Fibroblast of mammary gland (primary cell): ENCODE measurements around the gene SSTR5.

Experiments used
- DNase-seq: peaks from one replicate; pipeline ENCODE4 v3.0.0-alpha.2; 2010; ENCODE audit warnings: low read depth
- H3K4me3 ChIP-seq: 2 replicates; pipeline ENCODE4 v1.5.1; 2011; ENCODE audit warnings: low read depth, mild to moderate bottlenecking, low read length, moderate library complexity; ENCODE audit not compliant: control insufficient read depth
- CTCF ChIP-seq: conservative IDR thresholded peaks from 2 replicates; pipeline ENCODE4 v1.5.1; 2011; ENCODE audit warnings: low read depth, low read length, inconsistent platforms; ENCODE audit not compliant: control insufficient read depth, insufficient read depth

Gene SSTR5

GRCh38 chr16:1066584-1067172, 5.9 kb upstream of the SSTR5 start:
- H3K4me3 ChIP-seq, result no peak overlapping the region
- no peak for TF ChIP-seq CTCF
- no peak for DNase-seq

GRCh38 chr16:1067629-1068028, 4.9 kb upstream of the SSTR5 start:
- TF ChIP-seq CTCF, result no peak
- H3K4me3 ChIP-seq, result no peak overlapping the region
- DNase-seq, result no peak

- H3K4me3 ChIP-seq, result no peak overlapping the region
- no peak for TF ChIP-seq CTCF
- no peak for DNase-seq
These were observed 4.1 kb upstream of the SSTR5 start for GRCh38 chr16:1068451-1068850.

- no peak for DNase-seq
- no peak for TF ChIP-seq CTCF
These were observed 3.4 kb upstream of the SSTR5 start for GRCh38 chr16:1069154-1069553.

GRCh38 chr16:1070084-1070863, 2.3 kb upstream of the SSTR5 start:
- TF ChIP-seq CTCF, result no peak
- H3K4me3 ChIP-seq, result no peak overlapping the region
- DNase-seq, result no peak

More at GRCh38 chr16:1069154-1069553, 3.4 kb upstream of the SSTR5 start:
- no peak overlapping the region for H3K4me3 ChIP-seq

GRCh38 chr16:1070864-1071408, 1.6 kb upstream of the SSTR5 start:
- TF ChIP-seq CTCF, result no peak
- no peak overlapping the region for H3K4me3 ChIP-seq
- DNase-seq, result no peak
